CD14-positive monocyte (primary cell): Measurements from ENCODE around the gene PPIF. TPM values are rescaled to one million over a fixed set of nuclear protein-coding genes. Genes with fewer than 3 reads are reported as not detected.

Experiments
- DNase-seq, 3 donors: peaks; one replicate each; pipeline ENCODE4 v3.0.0-alpha.2; 2011 to 2022
- H2AFZ ChIP-seq: 2 replicates; pipeline ENCODE4 v1.6.0; 2012; ENCODE audit warnings: mild to moderate bottlenecking, low read depth, low read length, inconsistent platforms; ENCODE audit not compliant: insufficient read depth, poor library complexity, severe bottlenecking
- H3K27ac ChIP-seq, 2 donors: 1 replicate in 1 of 2; 2 replicates in 1 of 2; pipeline ENCODE4 v1.5.1; 2012 to 2013; ENCODE audit warnings: low read length in 2 of 2, control low read depth in 1 of 2, inconsistent platforms in 1 of 2, low read depth in 1 of 2, mild to moderate bottlenecking in 1 of 2
- H3K27me3 ChIP-seq, 2 donors: one replicate each; pipeline versions ENCODE4 v1.6.0 to v1.6.1; 2011 to 2013; ENCODE audit warnings: low read length in 2 of 2; ENCODE audit not compliant: control insufficient read depth in 2 of 2, insufficient read depth in 2 of 2
- H3K36me3 ChIP-seq, 2 donors: replicated peaks in 1 of 2; 1 replicate in 1 of 2; 2 replicates in 1 of 2; pipeline versions ENCODE4 v1.5.1 to v1.6.1; 2012 to 2013; ENCODE audit warnings: low read length in 2 of 2, control low read depth in 1 of 2, inconsistent platforms in 1 of 2, mild to moderate bottlenecking in 1 of 2; ENCODE audit not compliant: insufficient read depth in 2 of 2, control insufficient read depth in 1 of 2
- H3K4me1 ChIP-seq, 2 donors: 1 replicate in 1 of 2; 2 replicates in 1 of 2; pipeline versions ENCODE4 v1.5.1 to v1.6.1; 2012 to 2013; ENCODE audit warnings: low read length in 2 of 2, control low read depth in 1 of 2, inconsistent platforms in 1 of 2, mild to moderate bottlenecking in 1 of 2, moderate library complexity in 1 of 2; ENCODE audit not compliant: insufficient read depth in 2 of 2, control insufficient read depth in 1 of 2
- H3K4me2 ChIP-seq: replicated peaks from 2 replicates; pipeline ENCODE3; 2012; ENCODE audit warnings: low read length, moderate library complexity, mild to moderate bottlenecking; ENCODE audit not compliant: poor library complexity, severe bottlenecking; ENCODE audit errors: extremely low read depth
- H3K4me3 ChIP-seq, 3 experiments: fragments of 200-600 bp in 1 of 3; sonication (generic) in 1 of 3; replicated peaks in 1 of 3; 1 replicate in 2 of 3; 2 replicates in 1 of 3; pipeline ENCODE4 v1.5.1; 2011 to 2013; ENCODE audit warnings: low read length in 3 of 3, mild to moderate bottlenecking in 3 of 3, control low read depth in 2 of 3, low read depth in 2 of 3, inconsistent platforms in 1 of 3, moderate library complexity in 1 of 3
- H3K79me2 ChIP-seq: 2 replicates; pipeline ENCODE4 v1.6.0; 2012; ENCODE audit warnings: mild to moderate bottlenecking, control low read depth, inconsistent platforms, low read length, moderate library complexity; ENCODE audit not compliant: insufficient read depth
- H3K9ac ChIP-seq: 2 replicates; pipeline ENCODE4 v1.6.0; 2017; ENCODE audit warnings: low read length, mild to moderate bottlenecking; ENCODE audit not compliant: insufficient read depth, poor library complexity, severe bottlenecking
- H3K9me3 ChIP-seq, 2 donors: replicated peaks in 1 of 2; 1 replicate in 1 of 2; 2 replicates in 1 of 2; pipeline versions ENCODE4 v1.5.1 to v1.6.1; 2012 to 2013; ENCODE audit warnings: low read length in 2 of 2, control low read depth in 1 of 2; ENCODE audit not compliant: control insufficient read depth in 1 of 2, insufficient read depth in 1 of 2
- H4K20me1 ChIP-seq: 2 replicates; pipeline ENCODE4 v1.6.0; 2012; ENCODE audit warnings: mild to moderate bottlenecking, low read length, control low read depth, moderate library complexity; ENCODE audit not compliant: insufficient read depth
- H3K27ac Mint-ChIP-seq, 7 donors: one replicate each; pipeline ENCODE4 v1.8.0; 2020; ENCODE audit warnings: mild to moderate bottlenecking in 7 of 7, mixed read lengths in 7 of 7, moderate library complexity in 6 of 7, inconsistent platforms in 2 of 7
- H3K27me3 Mint-ChIP-seq, 3 donors: one replicate each; pipeline ENCODE4 v1.8.0; 2021 to 2022; ENCODE audit warnings: low read depth in 3 of 3, mild to moderate bottlenecking in 3 of 3, mixed read lengths in 3 of 3, moderate library complexity in 3 of 3, inconsistent platforms in 1 of 3
- H3K36me3 Mint-ChIP-seq, 2 donors: one replicate each; pipeline ENCODE4 v1.8.0; 2020; ENCODE audit warnings: mixed read lengths in 2 of 2, inconsistent platforms in 1 of 2, mild to moderate bottlenecking in 1 of 2
- H3K4me1 Mint-ChIP-seq: one replicate; pipeline ENCODE4 v1.8.0; 2020; ENCODE audit warnings: mild to moderate bottlenecking, mixed read lengths
- H3K4me3 Mint-ChIP-seq, 2 donors: one replicate each; pipeline ENCODE4 v1.8.0; 2020; ENCODE audit warnings: mild to moderate bottlenecking in 2 of 2, mixed read lengths in 2 of 2, moderate library complexity in 1 of 2
- H3K9me3 Mint-ChIP-seq, 7 donors: one replicate each; pipeline ENCODE4 v1.8.0; 2020 to 2022; ENCODE audit warnings: mixed read lengths in 7 of 7, mild to moderate bottlenecking in 6 of 7, moderate library complexity in 6 of 7, inconsistent platforms in 2 of 7
- WGBS: methylation state at CpG from one replicate; pipeline ENCODE4 v1.1.5; 2013; ENCODE audit warnings: missing lambda C conversion rate; ENCODE audit not compliant: insufficient coverage; 5-methylcytosine and 5-hydroxymethylcytosine counted together
- intact Hi-C, 2 donors: fragments of 100-400 bp; cut with micrococcal nuclease; formaldehyde crosslinking; loops; one replicate each; pipeline versions ENCODE4 v1.15.0 to v1.15.1; 2023
- polyA plus RNA-seq, 3 donors: library from polyadenylated mRNA; depleted of rRNA in 1 of 3; unstranded in 2 of 3; stranded (reverse) in 1 of 3; fragments of 300-500 nt in 2 of 3; fragments of >200 nt in 1 of 3; fragmentation: Illumina TruSeq in 2 of 3; gene quantifications; 1 replicate in 2 of 3; 2 replicates in 1 of 3; pipeline ENCODE4 v1.2.3, GENCODE V29; 2012 to 2021
- TF ChIP-seq, protein P1 (sequence below): fragments of 200-600 bp; IDR thresholded peaks from one replicate; pipeline ENCODE4 v1.8.0; 2022; ENCODE audit warnings: antibody characterized with exemption, mild to moderate bottlenecking

Gene PPIF
- polyA plus RNA-seq, 3 donors: 36.6 to 1,064 (median 52.3) TPM

DNA sequence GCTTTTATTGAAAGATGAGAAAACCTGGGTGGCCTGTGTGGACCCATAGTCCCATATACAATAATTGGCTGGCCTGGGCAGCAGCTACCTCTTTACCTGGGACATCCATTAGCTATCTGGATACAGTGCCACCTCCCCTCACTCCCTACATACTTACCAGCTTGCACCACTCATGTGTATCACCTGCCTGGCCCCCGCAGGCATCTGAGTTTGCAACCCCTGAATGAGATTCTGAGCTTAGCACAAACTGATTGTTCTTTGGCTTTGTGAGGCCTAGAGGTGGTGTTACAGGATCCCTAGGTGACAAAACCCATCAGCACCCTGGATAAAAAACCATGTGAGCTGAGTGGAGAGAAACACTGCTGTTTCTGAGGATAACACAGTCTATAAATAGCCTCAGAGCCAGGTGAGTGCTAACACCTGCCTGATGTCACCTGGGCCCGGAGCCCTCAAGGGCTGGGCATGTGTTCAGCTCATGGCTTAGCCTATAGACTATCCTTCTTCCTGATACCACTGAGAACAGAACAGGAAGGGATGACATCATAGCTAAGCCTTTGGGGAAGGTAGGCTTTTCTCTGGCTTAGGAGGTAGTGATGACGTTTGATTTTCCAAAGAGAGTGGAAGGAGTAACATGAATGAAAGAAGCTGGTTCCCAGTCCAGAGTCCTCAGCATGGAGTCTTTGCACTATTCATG lies 2.6 kb upstream of the PPIF start:
- peaks cover 1 to 4% (median 4%) of the 10 kb centered on the region in 3 donors for H3K27me3 Mint-ChIP-seq
- Histone ChIP-seq H3K27ac (peak overlapping the region; percentile 50 to 51), H3K4me1 (peaks cover 48 to 57% of the 10 kb centered on the region in 2 donors), H2AFZ (no peak overlapping the region), H3K36me3 (peaks cover 7 to 10% of the 10 kb centered on the region in 2 donors), H3K79me2 (peaks cover 32% of the 10 kb centered on the region), H3K4me3 (no peak overlapping the region), H4K20me1 (peaks cover 23% of the 10 kb centered on the region), H3K9ac (no peak overlapping the region), H3K4me2 (no peak overlapping the region), H3K27me3 (no peaks in the 10 kb centered on the region), H3K9me3 (no peaks in the 10 kb centered on the region)
- no CpG with 5 or more reads among the region's 3 CpGs for WGBS
- peaks cover 41% of the 10 kb centered on the region for H3K4me1 Mint-ChIP-seq
- intact Hi-C loops: loop anchor here (5.0 kb wide), 3 partner anchors 32 to 97 kb away; no protein-coding TSS in a partner anchor
- peak overlapping the region; percentile 72 to 89 (median 84) for H3K27ac Mint-ChIP-seq
- TF ChIP-seq, protein P1, sequence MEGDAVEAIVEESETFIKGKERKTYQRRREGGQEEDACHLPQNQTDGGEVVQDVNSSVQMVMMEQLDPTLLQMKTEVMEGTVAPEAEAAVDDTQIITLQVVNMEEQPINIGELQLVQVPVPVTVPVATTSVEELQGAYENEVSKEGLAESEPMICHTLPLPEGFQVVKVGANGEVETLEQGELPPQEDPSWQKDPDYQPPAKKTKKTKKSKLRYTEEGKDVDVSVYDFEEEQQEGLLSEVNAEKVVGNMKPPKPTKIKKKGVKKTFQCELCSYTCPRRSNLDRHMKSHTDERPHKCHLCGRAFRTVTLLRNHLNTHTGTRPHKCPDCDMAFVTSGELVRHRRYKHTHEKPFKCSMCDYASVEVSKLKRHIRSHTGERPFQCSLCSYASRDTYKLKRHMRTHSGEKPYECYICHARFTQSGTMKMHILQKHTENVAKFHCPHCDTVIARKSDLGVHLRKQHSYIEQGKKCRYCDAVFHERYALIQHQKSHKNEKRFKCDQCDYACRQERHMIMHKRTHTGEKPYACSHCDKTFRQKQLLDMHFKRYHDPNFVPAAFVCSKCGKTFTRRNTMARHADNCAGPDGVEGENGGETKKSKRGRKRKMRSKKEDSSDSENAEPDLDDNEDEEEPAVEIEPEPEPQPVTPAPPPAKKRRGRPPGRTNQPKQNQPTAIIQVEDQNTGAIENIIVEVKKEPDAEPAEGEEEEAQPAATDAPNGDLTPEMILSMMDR: no peak
- H3K4me3 Mint-ChIP-seq: no peak overlapping the region
- peaks cover 0 to 2% (median 0%) of the 10 kb centered on the region in 7 donors for H3K9me3 Mint-ChIP-seq
- H3K36me3 Mint-ChIP-seq: peaks cover 14 to 15% of the 10 kb centered on the region in 2 donors
- DNase-seq: peak in 2 of 3 donors; percentile 72 to 79

GRCh38 chr10:79345241-79346011 lies 1.8 kb upstream of the PPIF start:
- peak; percentile 65 to 86 (median 75) for DNase-seq
- Mint-ChIP-seq H3K4me3 (no peak overlapping the region), H3K27me3 (peaks cover 1 to 4% (median 4%) of the 10 kb centered on the region in 3 donors), H3K4me1 (peaks cover 49% of the 10 kb centered on the region), H3K27ac (peak overlapping the region; percentile 72 to 89 (median 84)), H3K36me3 (peaks cover 21 to 23% of the 10 kb centered on the region in 2 donors), H3K9me3 (peaks cover 0 to 2% (median 0%) of the 10 kb centered on the region in 7 donors)
- Histone ChIP-seq H3K36me3 (peaks cover 15 to 18% of the 10 kb centered on the region in 2 donors), H4K20me1 (peaks cover 30% of the 10 kb centered on the region), H3K9me3 (no peaks in the 10 kb centered on the region), H3K4me2 (no peak overlapping the region), H3K9ac (no peak overlapping the region), H3K27me3 (no peaks in the 10 kb centered on the region), H3K4me3 (no peak overlapping the region), H3K4me1 (peaks cover 55 to 65% of the 10 kb centered on the region in 2 donors), H2AFZ (no peak overlapping the region), H3K79me2 (peaks cover 39% of the 10 kb centered on the region), H3K27ac (peak overlapping the region; percentile 50 to 51)
- TF ChIP-seq, protein P1: no peak
- 92% methylated on average over 2 of the region's 5 CpGs for WGBS
- intact Hi-C loops: loop anchor here (2.0 to 5.0 kb wide), 4 partner anchors 15 to 98 kb away; no protein-coding TSS in a partner anchor
